ENCODE data around the gene NRG3. TPM values are rescaled to one million over a fixed set of nuclear protein-coding genes. Genes with fewer than 3 reads are reported as not detected.

The NRG3 gene
- total RNA-seq, 4 donors from 2014 or later, result 0.32 to 1.4 TPM; not detected in 2

DNA sequence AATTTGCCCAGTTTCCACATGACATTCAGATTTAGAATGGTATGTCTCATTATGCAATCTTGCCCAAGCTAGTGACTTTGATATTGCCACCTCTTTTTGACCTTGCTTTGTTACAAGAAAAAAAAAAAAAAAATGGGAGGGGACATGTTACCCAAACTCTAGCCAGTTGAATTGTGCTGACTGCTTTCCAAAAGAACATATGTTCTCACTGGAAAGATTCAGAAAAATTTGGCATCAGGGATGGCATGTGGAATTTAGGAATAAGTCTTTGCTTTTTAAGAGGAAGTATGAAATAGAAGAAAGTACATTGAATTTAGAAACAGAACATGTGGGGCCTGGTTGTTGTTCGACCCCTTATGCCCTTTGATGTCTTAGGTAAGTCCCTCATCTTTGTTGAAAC lies 846.8 kb downstream of the NRG3 start:
- intact Hi-C loops (cut with DNase I; ENCODE audit: low total_unique reads) (no loop called here), in situ Hi-C loops (cut with MboI; ENCODE audit: low pct_ligation_motif_present in 1 of 4, low pct_unique_long_range_greater_than_20kb in 1 of 4, low sequenced_read_pairs in 3 of 4) (no loop called here)
- no peak for DNase-seq
- 54 to 57% methylated on average over 1 of the region's 1 CpG for WGBS, 2 donors (ENCODE audit: low coverage in 1 of 2)
- H3K27ac ChIP-seq, result no peak overlapping the region
- no peaks in the 10 kb centered on the region for H3K4me1 ChIP-seq
- H3K9me3 ChIP-seq, result no peaks in the 10 kb centered on the region
- H3K27me3 ChIP-seq, result no peaks in the 10 kb centered on the region
- TF ChIP-seq CTCF (IDR thresholded peaks at IDR 0.05), result no peak
- TF ChIP-seq POLR2A (IDR thresholded peaks at IDR 0.05), result no peak
- TF ChIP-seq POLR2AphosphoS5 (IDR thresholded peaks at IDR 0.05), result no peak
- TF ChIP-seq EP300 (IDR thresholded peaks at IDR 0.05; ENCODE audit: low read depth), result no peak
- no peaks in the 10 kb centered on the region for H3K36me3 ChIP-seq
- H3K4me3 ChIP-seq, result no peak overlapping the region

DNA sequence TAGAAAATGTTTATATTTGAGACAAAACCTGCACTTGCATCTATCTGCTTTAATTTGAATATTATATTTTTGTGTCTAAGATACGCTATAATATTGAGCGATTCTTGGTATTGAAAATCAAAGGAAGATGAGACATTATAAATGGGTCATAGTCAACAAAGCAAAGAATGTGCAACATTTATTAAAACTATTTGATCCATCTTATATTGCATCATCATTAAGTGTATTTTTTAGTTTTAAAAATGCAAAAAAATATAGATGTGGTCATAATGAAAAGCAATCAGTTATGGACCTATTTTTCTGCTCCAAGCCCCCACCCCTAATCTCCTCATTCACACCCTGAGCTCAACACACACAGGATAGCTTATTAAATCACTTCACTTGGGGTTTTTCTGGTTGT lies 847.3 kb downstream of the NRG3 start:
- in situ Hi-C loops (cut with MboI; ENCODE audit: low pct_ligation_motif_present in 1 of 4, low pct_unique_long_range_greater_than_20kb in 1 of 4, low sequenced_read_pairs in 3 of 4), result no loop called here
- no peak overlapping the region for H3K27ac ChIP-seq

DNA sequence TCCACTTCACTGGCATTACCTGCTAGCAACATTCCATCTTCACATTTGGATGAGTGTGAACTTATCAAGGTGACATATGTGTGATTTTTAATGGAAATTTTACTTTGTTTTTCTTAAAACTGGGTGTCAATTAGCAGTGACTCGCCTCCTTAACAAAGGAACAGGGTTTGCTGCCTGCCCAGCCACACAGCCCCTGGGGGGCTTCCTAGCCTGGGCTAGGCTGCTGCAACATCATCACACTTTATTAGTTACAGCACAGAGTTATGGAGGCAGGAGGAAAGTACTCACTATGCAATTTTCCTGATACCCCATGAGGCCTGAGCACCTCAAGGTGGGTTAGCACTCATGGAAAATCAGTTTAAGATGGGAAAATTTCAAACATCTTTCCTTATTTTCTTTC lies 861.3 kb downstream of the NRG3 start:
- no peak overlapping the region for H3K27ac ChIP-seq
- H3K4me1 ChIP-seq, result no peaks in the 10 kb centered on the region
- WGBS, 2 donors (ENCODE audit: low coverage in 1 of 2), result 0% methylated on average over 1 of the region's 1 CpG
- TF ChIP-seq POLR2AphosphoS5 (IDR thresholded peaks at IDR 0.05) (no peak), CTCF (IDR thresholded peaks at IDR 0.05) (no peak), POLR2A (IDR thresholded peaks at IDR 0.05) (no peak), EP300 (IDR thresholded peaks at IDR 0.05; ENCODE audit: low read depth) (no peak)
- in situ Hi-C loops (cut with MboI; ENCODE audit: low pct_ligation_motif_present in 1 of 4, low pct_unique_long_range_greater_than_20kb in 1 of 4, low sequenced_read_pairs in 3 of 4), result no loop called here
- H3K9me3 ChIP-seq, result no peaks in the 10 kb centered on the region
- no peaks in the 10 kb centered on the region for H3K36me3 ChIP-seq
- no peak for DNase-seq
- H3K27me3 ChIP-seq, result no peaks in the 10 kb centered on the region
- H3K4me3 ChIP-seq, result no peak overlapping the region
- intact Hi-C loops (cut with DNase I; ENCODE audit: low total_unique reads), result no loop called here

More for the DNA sequence above, 847.3 kb downstream of the NRG3 start:
- TF ChIP-seq EP300 (IDR thresholded peaks at IDR 0.05; ENCODE audit: low read depth) (no peak), CTCF (IDR thresholded peaks at IDR 0.05) (no peak), POLR2A (IDR thresholded peaks at IDR 0.05) (no peak), POLR2AphosphoS5 (IDR thresholded peaks at IDR 0.05) (no peak)
- no peaks in the 10 kb centered on the region for H3K4me1 ChIP-seq
- intact Hi-C loops (cut with DNase I; ENCODE audit: low total_unique reads), result no loop called here
- no peak for DNase-seq
- no peaks in the 10 kb centered on the region for H3K9me3 ChIP-seq
- 90 to 100% methylated on average over 2 of the region's 2 CpGs for WGBS, 2 donors (ENCODE audit: low coverage in 1 of 2)
- H3K27me3 ChIP-seq, result no peaks in the 10 kb centered on the region
- H3K4me3 ChIP-seq, result no peak overlapping the region
- no peaks in the 10 kb centered on the region for H3K36me3 ChIP-seq

DNA sequence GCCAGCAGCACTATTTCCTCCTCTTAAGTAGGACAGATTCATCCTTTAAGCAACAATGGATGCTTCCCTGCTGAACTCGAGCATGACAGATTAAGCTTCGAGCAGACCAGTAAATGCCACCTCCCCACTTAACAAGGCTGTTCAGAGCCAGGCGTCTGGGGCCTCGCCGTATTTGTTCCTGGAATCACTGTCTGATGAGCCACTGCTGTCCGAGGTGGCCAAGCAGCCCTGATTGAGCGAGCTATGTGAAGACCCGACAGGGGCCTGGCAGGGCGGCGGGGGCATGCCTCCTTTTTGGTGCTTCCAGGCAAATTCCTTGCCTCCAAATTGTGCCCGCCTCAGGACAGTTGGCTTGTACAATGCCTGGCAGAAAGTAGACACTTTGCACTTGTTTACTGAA lies 862.6 kb downstream of the NRG3 start:
- 75% methylated on average over 11 of the region's 11 CpGs; no CpG with 5 or more reads in 1 of the 2 donors for WGBS, 2 donors (ENCODE audit: low coverage in 1 of 2)
- H3K36me3 ChIP-seq, result no peaks in the 10 kb centered on the region
- TF ChIP-seq EP300 (IDR thresholded peaks at IDR 0.05; ENCODE audit: low read depth) (no peak), POLR2A (IDR thresholded peaks at IDR 0.05) (no peak), CTCF (IDR thresholded peaks at IDR 0.05) (no peak), POLR2AphosphoS5 (IDR thresholded peaks at IDR 0.05) (no peak)
- intact Hi-C loops (cut with DNase I; ENCODE audit: low total_unique reads), result no loop called here
- H3K9me3 ChIP-seq, result no peaks in the 10 kb centered on the region
- no peaks in the 10 kb centered on the region for H3K4me1 ChIP-seq
- no peak overlapping the region for H3K4me3 ChIP-seq
- no peaks in the 10 kb centered on the region for H3K27me3 ChIP-seq
- H3K27ac ChIP-seq, result no peak overlapping the region
- no peak for DNase-seq
- in situ Hi-C loops (cut with MboI; ENCODE audit: low pct_ligation_motif_present in 1 of 4, low pct_unique_long_range_greater_than_20kb in 1 of 4, low sequenced_read_pairs in 3 of 4), result no loop called here

Measured in transverse colon (tissue), 4 donors.